ENCODE data around the gene FAM107B.

The FAM107B gene

DNA sequence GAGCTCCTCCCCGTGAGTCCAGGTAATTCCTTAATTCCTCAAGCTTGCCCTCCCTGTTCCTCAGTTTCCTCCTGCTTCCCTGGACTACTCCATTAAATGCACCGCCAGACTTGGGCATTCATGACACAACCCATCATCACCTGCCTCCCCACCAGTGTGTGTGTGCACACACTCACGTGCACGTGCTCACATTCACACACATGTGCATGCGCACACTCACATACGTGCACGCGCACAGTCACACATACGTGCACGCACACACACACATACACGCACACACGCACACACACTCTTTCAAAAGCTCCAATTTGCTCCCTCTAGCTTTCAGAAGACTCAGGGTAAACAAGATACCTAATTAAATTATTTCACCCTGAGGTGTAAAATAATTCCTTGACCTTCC is 216.7 kb downstream of the FAM107B start:
- Histone ChIP-seq H3K4me3 (ENCODE audit: low read length) (no peak overlapping the region), H3K36me3 (ENCODE audit: control insufficient read depth, insufficient read depth, low read length, severe bottlenecking) (no peaks in the 10 kb centered on the region)
- no peak for DNase-seq (ENCODE audit: low read depth)

DNA sequence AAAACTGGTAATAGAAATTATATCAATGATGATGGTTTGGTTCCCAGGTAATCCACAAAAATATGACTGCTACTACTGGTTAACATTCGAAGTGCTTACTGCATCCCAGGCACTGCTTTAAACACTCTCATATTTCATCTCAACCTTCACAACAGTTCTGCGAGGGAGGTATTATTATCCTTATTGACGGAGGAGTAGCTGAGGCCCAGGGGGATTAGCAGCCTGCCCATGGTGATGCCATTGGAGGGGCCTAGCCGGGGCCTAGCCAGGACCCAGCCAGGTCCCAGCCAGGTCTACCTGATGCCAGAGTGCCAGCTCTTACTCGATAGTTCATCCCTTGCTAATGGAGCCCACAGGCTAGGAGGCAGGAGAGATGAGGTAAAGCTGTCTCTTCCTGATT is 217.1 kb downstream of the FAM107B start:
- Histone ChIP-seq H3K9ac (ENCODE audit: low read length) (no peak overlapping the region), H3K4me3 (ENCODE audit: low read length) (no peak overlapping the region), H3K36me3 (ENCODE audit: control insufficient read depth, insufficient read depth, low read length, severe bottlenecking) (no peaks in the 10 kb centered on the region), H3K4me1 (ENCODE audit: control insufficient read depth, insufficient read depth, low read length) (peaks cover 21% of the 10 kb centered on the region), H3K27me3 (replicated peaks; ENCODE audit: control insufficient read depth, insufficient read depth, low read length) (no peaks in the 10 kb centered on the region), H3K9me3 (ENCODE audit: control insufficient read depth, low read length) (no peaks in the 10 kb centered on the region)
- DNase-seq (ENCODE audit: low read depth), result no peak

More for the DNA sequence above, 216.7 kb downstream of the FAM107B start:
- Histone ChIP-seq H3K9me3 (ENCODE audit: control insufficient read depth, low read length) (no peaks in the 10 kb centered on the region), H3K4me1 (ENCODE audit: control insufficient read depth, insufficient read depth, low read length) (peaks cover 25% of the 10 kb centered on the region), H3K27me3 (replicated peaks; ENCODE audit: control insufficient read depth, insufficient read depth, low read length) (no peaks in the 10 kb centered on the region), H3K9ac (ENCODE audit: low read length) (no peak overlapping the region)

DNA sequence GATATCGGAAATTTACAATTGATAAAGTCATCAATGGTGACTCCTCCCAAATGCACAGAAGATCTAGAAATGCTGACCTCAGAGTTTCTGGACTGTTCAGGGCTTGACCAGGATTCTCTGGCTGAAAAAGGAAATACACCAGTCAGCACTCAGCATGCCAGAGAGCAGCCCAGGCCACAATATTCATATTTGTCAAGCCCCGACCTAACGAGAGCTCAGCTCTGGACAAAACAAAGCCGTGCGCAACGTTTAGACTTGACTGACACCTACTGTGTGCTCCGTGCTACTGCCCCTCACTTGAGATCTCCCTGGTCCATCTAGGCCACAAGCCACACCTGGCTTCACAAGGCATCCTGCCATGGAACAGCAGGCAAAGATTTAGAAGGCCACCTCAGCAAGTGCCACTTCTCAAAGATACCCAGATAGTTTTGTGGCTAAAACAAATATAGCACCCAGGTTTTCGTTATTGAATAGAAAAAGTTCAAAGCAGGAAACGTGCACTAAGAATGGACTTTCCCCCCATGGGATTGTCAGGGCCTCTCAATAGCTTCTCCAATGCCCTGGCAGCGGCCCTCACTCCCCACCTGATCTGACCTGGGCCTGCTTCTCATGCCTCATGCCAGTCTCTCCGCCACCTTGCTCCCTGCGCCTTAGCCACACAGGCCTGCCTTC is 218.3 kb downstream of the FAM107B start:
- H3K9me3 ChIP-seq (ENCODE audit: control insufficient read depth, low read length), result no peaks in the 10 kb centered on the region
- DNase-seq (ENCODE audit: low read depth), result no peak
- no peak overlapping the region for H3K9ac ChIP-seq (ENCODE audit: low read length)
- H3K27me3 ChIP-seq (replicated peaks; ENCODE audit: control insufficient read depth, insufficient read depth, low read length), result no peaks in the 10 kb centered on the region
- H3K4me1 ChIP-seq (ENCODE audit: control insufficient read depth, insufficient read depth, low read length), result peaks cover 14% of the 10 kb centered on the region
- no peak overlapping the region for H3K4me3 ChIP-seq (ENCODE audit: low read length)
- no peaks in the 10 kb centered on the region for H3K36me3 ChIP-seq (ENCODE audit: control insufficient read depth, insufficient read depth, low read length, severe bottlenecking)

DNA sequence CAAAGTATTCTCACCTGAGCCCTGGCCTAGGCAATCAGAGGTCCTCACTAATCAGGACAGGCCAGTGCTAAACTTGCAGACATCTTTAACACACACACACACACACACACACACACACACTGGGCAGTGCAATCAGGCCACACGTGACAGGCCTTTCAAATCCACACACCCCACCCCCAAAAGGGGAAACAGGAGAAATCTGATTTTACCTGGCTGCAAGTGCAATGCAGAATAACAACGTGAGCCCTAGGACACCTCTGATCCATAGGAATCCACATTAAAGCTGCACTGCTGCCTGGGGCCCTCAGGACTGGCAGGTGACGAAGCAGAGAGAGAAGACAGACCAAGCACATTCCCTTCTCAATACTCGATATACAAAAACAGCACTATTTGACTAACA is 218.9 kb downstream of the FAM107B start:
- Histone ChIP-seq H3K36me3 (ENCODE audit: control insufficient read depth, insufficient read depth, low read length, severe bottlenecking) (no peaks in the 10 kb centered on the region), H3K4me3 (ENCODE audit: low read length) (no peak overlapping the region), H3K9ac (ENCODE audit: low read length) (no peak overlapping the region), H3K27me3 (replicated peaks; ENCODE audit: control insufficient read depth, insufficient read depth, low read length) (no peaks in the 10 kb centered on the region), H3K4me1 (ENCODE audit: control insufficient read depth, insufficient read depth, low read length) (peaks cover 14% of the 10 kb centered on the region), H3K9me3 (ENCODE audit: control insufficient read depth, low read length) (no peaks in the 10 kb centered on the region)
- no peak for DNase-seq (ENCODE audit: low read depth)

DNA sequence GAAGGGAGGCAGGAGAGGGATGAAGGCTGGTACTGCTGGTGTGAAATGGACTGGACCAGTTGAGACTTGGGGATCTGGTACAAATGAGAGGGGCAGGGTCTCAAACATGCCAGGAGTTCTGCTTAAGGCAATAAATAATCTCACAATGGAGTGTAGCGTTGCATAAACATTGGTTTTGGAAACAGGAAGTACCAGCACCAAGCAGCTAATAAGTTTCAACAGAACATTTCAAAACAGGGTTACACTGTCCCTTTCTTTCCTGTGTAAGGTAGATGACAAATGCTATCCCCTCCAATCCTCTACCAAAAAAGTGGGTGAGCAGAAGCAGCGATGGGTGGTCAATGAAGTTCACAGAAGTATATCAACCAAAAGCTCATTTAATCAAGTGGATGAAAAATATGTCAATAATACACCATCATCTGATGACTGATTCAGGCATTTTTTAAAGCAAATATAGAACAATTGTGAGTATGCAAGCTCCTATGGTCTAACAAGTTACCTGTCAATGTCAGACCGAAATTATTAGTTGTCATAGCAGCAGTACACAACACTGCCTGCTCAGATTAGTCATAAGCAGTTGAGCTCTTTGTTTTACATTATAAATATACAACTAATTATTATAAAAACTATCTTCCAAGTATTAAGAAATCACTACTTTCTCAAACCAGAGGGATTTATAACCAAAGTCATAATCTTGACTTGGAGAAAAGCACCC is 220.0 kb downstream of the FAM107B start:
- no peaks in the 10 kb centered on the region for H3K27me3 ChIP-seq (replicated peaks; ENCODE audit: control insufficient read depth, insufficient read depth, low read length)
- DNase-seq (ENCODE audit: low read depth), result no peak
- H3K4me1 ChIP-seq (ENCODE audit: control insufficient read depth, insufficient read depth, low read length), result peaks cover 16% of the 10 kb centered on the region
- no peaks in the 10 kb centered on the region for H3K36me3 ChIP-seq (ENCODE audit: control insufficient read depth, insufficient read depth, low read length, severe bottlenecking)
- no peaks in the 10 kb centered on the region for H3K9me3 ChIP-seq (ENCODE audit: control insufficient read depth, low read length)
- no peak overlapping the region for H3K9ac ChIP-seq (ENCODE audit: low read length)
- H3K4me3 ChIP-seq (ENCODE audit: low read length), result no peak overlapping the region

DNA sequence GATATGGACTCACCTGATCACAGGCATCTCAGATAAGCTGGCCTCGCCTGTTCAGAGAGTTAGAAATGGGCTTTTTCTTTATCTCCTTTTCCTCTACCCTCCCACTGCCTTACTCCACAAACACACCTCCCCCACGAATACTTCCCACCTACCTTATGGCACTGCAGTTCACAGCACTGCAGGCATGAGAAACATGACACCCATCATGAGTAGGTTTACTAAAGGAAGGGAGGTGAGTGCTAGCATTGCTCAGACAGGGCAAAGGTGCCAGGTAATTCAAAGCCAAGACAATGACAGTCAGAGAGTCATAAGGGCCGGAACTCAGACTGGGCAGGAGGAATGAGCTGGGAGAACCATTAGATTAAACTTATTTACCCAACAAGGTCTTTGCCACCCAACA is 220.6 kb downstream of the FAM107B start:
- no peak for DNase-seq (ENCODE audit: low read depth)
- Histone ChIP-seq H3K4me3 (ENCODE audit: low read length) (no peak overlapping the region), H3K27me3 (replicated peaks; ENCODE audit: control insufficient read depth, insufficient read depth, low read length) (no peaks in the 10 kb centered on the region), H3K9me3 (ENCODE audit: control insufficient read depth, low read length) (no peaks in the 10 kb centered on the region), H3K4me1 (ENCODE audit: control insufficient read depth, insufficient read depth, low read length) (peaks cover 21% of the 10 kb centered on the region), H3K9ac (ENCODE audit: low read length) (no peak overlapping the region), H3K36me3 (ENCODE audit: control insufficient read depth, insufficient read depth, low read length, severe bottlenecking) (no peaks in the 10 kb centered on the region)

DNA sequence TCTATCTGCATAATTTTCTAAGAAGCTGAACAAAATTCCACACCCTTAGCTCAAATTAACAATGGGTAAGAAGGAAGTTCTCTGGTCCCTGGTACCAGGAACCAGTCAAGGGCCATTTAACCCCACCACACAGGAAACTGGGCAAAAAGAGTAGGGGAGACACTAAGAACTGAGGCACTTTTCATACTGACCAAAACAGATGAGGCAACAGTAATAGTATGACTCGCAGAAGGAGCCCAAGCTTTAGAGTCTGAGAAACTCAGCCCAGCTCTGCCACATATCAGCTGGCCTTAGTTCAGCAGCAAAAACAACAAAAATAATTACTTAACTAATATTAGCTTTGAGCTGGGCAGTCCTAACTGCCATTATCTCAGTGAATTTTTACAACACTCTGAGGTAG is 221.2 kb downstream of the FAM107B start:
- Histone ChIP-seq H3K4me3 (ENCODE audit: low read length) (no peak overlapping the region), H3K9ac (ENCODE audit: low read length) (no peak overlapping the region), H3K27me3 (replicated peaks; ENCODE audit: control insufficient read depth, insufficient read depth, low read length) (no peaks in the 10 kb centered on the region), H3K9me3 (ENCODE audit: control insufficient read depth, low read length) (no peaks in the 10 kb centered on the region), H3K4me1 (ENCODE audit: control insufficient read depth, insufficient read depth, low read length) (peaks cover 28% of the 10 kb centered on the region), H3K36me3 (ENCODE audit: control insufficient read depth, insufficient read depth, low read length, severe bottlenecking) (no peaks in the 10 kb centered on the region)
- DNase-seq (ENCODE audit: low read depth), result peak; percentile 71

DNA sequence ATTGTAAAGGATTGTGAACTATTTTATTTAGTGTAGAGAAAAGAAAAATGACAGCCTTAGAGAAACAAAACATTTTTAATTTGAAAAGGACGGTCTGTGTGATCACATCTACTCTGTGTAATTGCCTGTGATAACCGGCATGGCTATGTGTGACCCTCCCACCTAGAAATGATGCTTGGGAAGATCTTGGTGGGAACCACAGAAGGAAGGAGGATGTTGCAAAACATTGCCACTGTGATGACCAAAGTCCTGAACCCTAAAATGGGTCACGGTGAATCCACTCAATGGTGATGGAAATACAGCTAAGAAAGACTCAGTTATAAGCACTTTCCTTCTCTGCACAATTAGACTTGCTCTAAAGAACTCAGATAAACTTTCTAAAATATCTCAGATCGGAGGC is 222.7 kb downstream of the FAM107B start:
- DNase-seq (ENCODE audit: low read depth), result no peak
- no peaks in the 10 kb centered on the region for H3K36me3 ChIP-seq (ENCODE audit: control insufficient read depth, insufficient read depth, low read length, severe bottlenecking)
- peaks cover 28% of the 10 kb centered on the region for H3K4me1 ChIP-seq (ENCODE audit: control insufficient read depth, insufficient read depth, low read length)
- H3K9ac ChIP-seq (ENCODE audit: low read length), result no peak overlapping the region
- no peak overlapping the region for H3K4me3 ChIP-seq (ENCODE audit: low read length)
- H3K9me3 ChIP-seq (ENCODE audit: control insufficient read depth, low read length), result no peaks in the 10 kb centered on the region
- no peaks in the 10 kb centered on the region for H3K27me3 ChIP-seq (replicated peaks; ENCODE audit: control insufficient read depth, insufficient read depth, low read length)

DNA sequence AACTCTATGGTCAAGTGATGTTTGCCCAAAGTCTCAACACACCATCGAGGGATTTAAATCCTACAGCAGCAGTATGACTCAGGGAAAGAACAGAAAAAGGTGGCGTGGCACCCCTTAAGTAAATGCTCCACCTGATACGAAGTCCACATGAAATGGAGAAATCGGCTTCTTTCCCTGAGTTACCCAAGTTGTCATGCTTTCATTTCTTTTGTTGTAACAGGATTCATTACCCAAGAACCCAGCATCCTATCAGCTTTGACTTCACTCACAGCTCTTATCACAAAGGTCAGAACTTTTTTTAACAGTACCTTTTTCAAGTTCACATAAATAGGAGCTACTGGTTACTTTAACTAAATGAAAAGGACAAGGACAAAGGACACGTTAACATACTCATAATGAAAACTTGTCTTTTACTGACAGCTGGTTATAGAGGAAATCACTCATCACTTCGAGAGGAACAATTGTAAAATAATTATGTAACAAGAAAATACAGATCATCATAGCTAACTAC is 224.2 kb downstream of the FAM107B start:
- Histone ChIP-seq H3K9ac (ENCODE audit: low read length) (no peak overlapping the region), H3K9me3 (ENCODE audit: control insufficient read depth, low read length) (no peaks in the 10 kb centered on the region), H3K4me1 (ENCODE audit: control insufficient read depth, insufficient read depth, low read length) (peaks cover 32% of the 10 kb centered on the region), H3K4me3 (ENCODE audit: low read length) (no peak overlapping the region), H3K36me3 (ENCODE audit: control insufficient read depth, insufficient read depth, low read length, severe bottlenecking) (no peaks in the 10 kb centered on the region), H3K27me3 (replicated peaks; ENCODE audit: control insufficient read depth, insufficient read depth, low read length) (no peaks in the 10 kb centered on the region)
- no peak for DNase-seq (ENCODE audit: low read depth)

DNA sequence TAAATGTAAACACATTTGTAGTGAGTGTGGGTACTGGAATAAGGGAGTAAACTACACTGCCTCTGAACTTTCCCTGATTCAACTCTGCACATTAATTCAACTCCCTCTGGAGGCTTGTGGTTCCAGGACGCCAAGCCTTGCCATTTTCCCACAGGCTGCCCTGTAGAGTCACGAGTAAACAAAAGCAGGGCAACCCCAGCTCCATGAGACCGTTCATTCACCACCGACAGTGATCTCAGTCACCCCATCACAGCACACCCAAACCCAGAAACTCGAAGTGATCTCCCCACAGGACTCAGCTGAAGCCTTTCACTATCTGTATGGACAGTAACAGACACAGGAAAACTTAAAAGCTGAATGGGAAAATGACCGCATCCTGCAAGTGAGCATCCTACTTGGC is 225.2 kb downstream of the FAM107B start:
- Histone ChIP-seq H3K4me1 (ENCODE audit: control insufficient read depth, insufficient read depth, low read length) (peaks cover 32% of the 10 kb centered on the region), H3K36me3 (ENCODE audit: control insufficient read depth, insufficient read depth, low read length, severe bottlenecking) (no peaks in the 10 kb centered on the region), H3K4me3 (ENCODE audit: low read length) (no peak overlapping the region), H3K9me3 (ENCODE audit: control insufficient read depth, low read length) (no peaks in the 10 kb centered on the region), H3K9ac (ENCODE audit: low read length) (peak overlapping the region; percentile 21), H3K27me3 (replicated peaks; ENCODE audit: control insufficient read depth, insufficient read depth, low read length) (no peaks in the 10 kb centered on the region)
- no peak for DNase-seq (ENCODE audit: low read depth)

DNA sequence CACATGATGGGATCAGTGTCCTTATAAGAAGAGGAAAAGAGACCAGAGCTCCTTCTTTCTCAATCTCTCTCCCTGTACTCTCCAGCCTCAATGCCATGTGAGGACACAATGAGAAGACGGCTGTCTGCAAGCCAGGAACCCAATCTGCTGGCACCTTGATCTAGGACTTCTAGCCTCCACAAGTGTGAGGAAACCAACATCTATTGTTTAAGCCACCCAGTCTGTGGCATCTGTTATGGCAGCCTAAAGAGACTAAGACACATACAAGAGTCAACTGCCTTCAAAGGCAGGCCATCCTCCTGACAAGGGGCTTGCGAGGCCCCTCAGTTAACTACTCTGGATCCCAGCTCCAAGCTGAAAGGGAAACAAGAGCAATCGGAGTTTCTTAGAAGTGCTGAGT is 225.7 kb downstream of the FAM107B start:
- H3K9me3 ChIP-seq (ENCODE audit: control insufficient read depth, low read length), result no peaks in the 10 kb centered on the region
- no peak overlapping the region for H3K4me3 ChIP-seq (ENCODE audit: low read length)
- no peak for DNase-seq (ENCODE audit: low read depth)
- no peaks in the 10 kb centered on the region for H3K36me3 ChIP-seq (ENCODE audit: control insufficient read depth, insufficient read depth, low read length, severe bottlenecking)
- no peaks in the 10 kb centered on the region for H3K27me3 ChIP-seq (replicated peaks; ENCODE audit: control insufficient read depth, insufficient read depth, low read length)
- H3K4me1 ChIP-seq (ENCODE audit: control insufficient read depth, insufficient read depth, low read length), result peaks cover 28% of the 10 kb centered on the region
- H3K9ac ChIP-seq (ENCODE audit: low read length), result peak overlapping the region; percentile 21

All from adipocyte (in vitro differentiated cells).